CD4-positive, alpha-beta T cell treated with Interleukin-2 at 100 ng/mL for 4 hours (primary cell): Measurements from ENCODE around the gene MTHFS.
"Not testable (repeated sequence)": the region's sequence is repeated elsewhere in the genome, so short reads cannot be mapped to it uniquely, and the experiment has no call there.

ENCODE experiments used
- DNase-seq: peaks from one replicate; pipeline ENCODE4 v3.0.0-alpha.2; 2020; ENCODE audit warnings: low spot score

Gene MTHFS

GRCh38 chr15:79896634-79897379 is at the start of gene MTHFS:
MTHFS (minus strand) TSS chr15:79897014; CDS start chr15:79896988, 26 bp downstream.
- DNase-seq = peak; percentile 76

- no peak for DNase-seq
Observed at GRCh38 chr15:79944622-79945021, 47.8 kb upstream of the MTHFS start.

GRCh38 chr15:79943820-79944219 is 47.0 kb upstream of the MTHFS start:
- DNase-seq = no peak

- no peak for DNase-seq
Observed at GRCh38 chr15:79942741-79943481, 46.1 kb upstream of the MTHFS start.

- no peak for DNase-seq
Observed at GRCh38 chr15:79939399-79939798, 42.6 kb upstream of the MTHFS start.

GRCh38 chr15:79938143-79938542 is 41.3 kb upstream of the MTHFS start:
- no peak for DNase-seq

- not testable (repeated sequence) for DNase-seq
Observed at GRCh38 chr15:79935556-79936201, 38.9 kb upstream of the MTHFS start.

GRCh38 chr15:79933231-79933630 is 36.4 kb upstream of the MTHFS start:
- no peak for DNase-seq

- DNase-seq = no peak
Observed at GRCh38 chr15:79932447-79932846, 35.6 kb upstream of the MTHFS start.

- no peak for DNase-seq
Observed at GRCh38 chr15:79930516-79930915, 33.7 kb upstream of the MTHFS start.

GRCh38 chr15:79929412-79929811 is 32.6 kb upstream of the MTHFS start:
- no peak for DNase-seq

GRCh38 chr15:79926116-79926515 is 29.3 kb upstream of the MTHFS start:
- DNase-seq = not testable (repeated sequence)

- no peak for DNase-seq
Observed at GRCh38 chr15:79924379-79924778, 27.6 kb upstream of the MTHFS start.

- peak; percentile 99 for DNase-seq
Observed at GRCh38 chr15:79923515-79924169, 26.8 kb upstream of the MTHFS start.

- peak; percentile 65 for DNase-seq
Observed at GRCh38 chr15:79923079-79923514, 26.3 kb upstream of the MTHFS start.

- DNase-seq = no peak
Observed at GRCh38 chr15:79922512-79923078, 25.8 kb upstream of the MTHFS start.

GRCh38 chr15:79919749-79920511 is 23.1 kb upstream of the MTHFS start:
- DNase-seq = no peak

GRCh38 chr15:79919090-79919748 is 22.4 kb upstream of the MTHFS start:
- DNase-seq = no peak

GRCh38 chr15:79918278-79918677 is 21.5 kb upstream of the MTHFS start:
- DNase-seq = no peak

GRCh38 chr15:79916502-79917132 is 19.8 kb upstream of the MTHFS start:
- no peak for DNase-seq
